ENCODE data around the gene SLC6A5.

DNA sequence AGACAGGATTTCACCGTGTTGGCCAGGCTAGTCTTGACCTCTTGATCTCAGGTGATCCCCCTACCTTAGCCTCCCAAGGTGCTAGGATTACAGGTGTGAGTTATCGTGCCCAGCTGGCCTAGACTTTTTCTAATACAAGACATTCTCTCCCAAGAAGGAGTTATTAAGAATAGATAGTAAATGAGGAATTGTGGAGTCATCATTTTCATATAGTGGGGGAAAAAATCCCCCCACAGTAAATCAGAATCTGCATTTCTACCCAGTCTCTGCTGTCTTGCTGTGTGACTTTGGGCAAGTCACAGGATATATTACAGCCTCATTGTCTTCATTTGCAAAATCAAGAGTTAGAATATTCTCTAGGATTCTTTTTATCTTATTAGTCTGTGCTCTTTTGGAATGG is 21.6 kb downstream of the SLC6A5 start:
- TF ChIP-seq, protein P1, sequence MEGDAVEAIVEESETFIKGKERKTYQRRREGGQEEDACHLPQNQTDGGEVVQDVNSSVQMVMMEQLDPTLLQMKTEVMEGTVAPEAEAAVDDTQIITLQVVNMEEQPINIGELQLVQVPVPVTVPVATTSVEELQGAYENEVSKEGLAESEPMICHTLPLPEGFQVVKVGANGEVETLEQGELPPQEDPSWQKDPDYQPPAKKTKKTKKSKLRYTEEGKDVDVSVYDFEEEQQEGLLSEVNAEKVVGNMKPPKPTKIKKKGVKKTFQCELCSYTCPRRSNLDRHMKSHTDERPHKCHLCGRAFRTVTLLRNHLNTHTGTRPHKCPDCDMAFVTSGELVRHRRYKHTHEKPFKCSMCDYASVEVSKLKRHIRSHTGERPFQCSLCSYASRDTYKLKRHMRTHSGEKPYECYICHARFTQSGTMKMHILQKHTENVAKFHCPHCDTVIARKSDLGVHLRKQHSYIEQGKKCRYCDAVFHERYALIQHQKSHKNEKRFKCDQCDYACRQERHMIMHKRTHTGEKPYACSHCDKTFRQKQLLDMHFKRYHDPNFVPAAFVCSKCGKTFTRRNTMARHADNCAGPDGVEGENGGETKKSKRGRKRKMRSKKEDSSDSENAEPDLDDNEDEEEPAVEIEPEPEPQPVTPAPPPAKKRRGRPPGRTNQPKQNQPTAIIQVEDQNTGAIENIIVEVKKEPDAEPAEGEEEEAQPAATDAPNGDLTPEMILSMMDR (IDR thresholded peaks at IDR 0.05), result no peak
- TF ChIP-seq POLR2AphosphoS5 (IDR thresholded peaks at IDR 0.05), result no peak

Measured in suprapubic skin (tissue), 3 donors.